HCT116 (cell line): ENCODE measurements around the gene PLCL2. TPM values are rescaled to one million over a fixed set of nuclear protein-coding genes. Genes with fewer than 3 reads are reported as not detected.

Source experiments
- ATAC-seq: fragments of 200-7000 bp; cut with Tn5 transposase; 2 replicates; pipeline ENCODE4 v1.9.1; 2020; ENCODE audit warnings: mild to moderate bottlenecking, moderate library complexity
- BruUV-seq: library from RNA; stranded (reverse); fragments of 400-500 nt; replicated peaks from 2 replicates; lab custom pipeline; 2021; lab: Mats Ljungman, UMichigan
- CTCF ChIA-PET: fragments of 300-600 bp; sonication (Branson Sonifier 250); formaldehyde crosslinking; loops from one replicate; lab custom pipeline; 2021; ENCODE audit warnings: antibody characterized with exemption; lab: Charles Lee
- POLR2A ChIA-PET: fragments of 300-600, 350-600 bp; sonication (Branson Sonifier 250); formaldehyde crosslinking; loops from one replicate; lab custom pipeline; 2021; ENCODE audit warnings: antibody characterized with exemption; lab: Charles Lee
- RAD21 ChIA-PET, 2 experiments: fragments of 300-600 bp; sonication (Branson Sonifier 250); formaldehyde crosslinking; loops; one replicate each; lab custom pipeline; 2023; ENCODE audit warnings: low total read pairs in 2 of 2; ENCODE audit not compliant: uncharacterized antibody in 2 of 2, unreplicated experiment in 2 of 2, low non-redundant PET in 1 of 2; lab: Charles Lee
- DNase-seq: peaks from one replicate; pipeline ENCODE4 v3.0.0-alpha.2; 2010; ENCODE audit warnings: low read depth, low spot score
- H2AFZ ChIP-seq: fragments of 200-600 bp; shearing (Covaris generic), sonication (generic); 2 replicates; pipeline ENCODE4 v1.6.1; 2017; ENCODE audit warnings: low read depth, mixed run types, mixed read lengths, antibody characterized with exemption, low read length; ENCODE audit not compliant: poor library complexity, severe bottlenecking
- H3K27ac ChIP-seq: 2 replicates; pipeline ENCODE4 v1.5.1; 2012; ENCODE audit warnings: low read depth, low read length
- H3K27me3 ChIP-seq: fragments of 200-600 bp; sonication (generic); 2 replicates; pipeline ENCODE4 v1.6.1; 2016; ENCODE audit warnings: mixed run types, low read length, mixed read lengths; ENCODE audit not compliant: insufficient read depth
- H3K36me3 ChIP-seq, 2 experiments: fragments of 200-500 bp in 1 of 2; fragments of 200-600 bp in 1 of 2; sonication (Bioruptor generic) in 1 of 2; sonication (generic) in 1 of 2; 2 replicates each; pipeline versions ENCODE4 v1.5.1 to v1.6.1; 2014 to 2016; ENCODE audit warnings: low read length in 2 of 2, inconsistent platforms in 1 of 2, mixed read lengths in 1 of 2, mixed run types in 1 of 2; ENCODE audit not compliant: insufficient read depth in 2 of 2, control insufficient read depth in 1 of 2
- H3K4me1 ChIP-seq, 2 experiments: fragments of 200-600 bp in 1 of 2; sonication (generic) in 1 of 2; 2 replicates each; pipeline versions ENCODE4 v1.5.1 to v1.6.1; 2012 to 2017; ENCODE audit warnings: low read length in 2 of 2, inconsistent platforms in 1 of 2, mild to moderate bottlenecking in 1 of 2, mixed read lengths in 1 of 2, mixed run types in 1 of 2, moderate library complexity in 1 of 2; ENCODE audit not compliant: insufficient read depth in 2 of 2, control insufficient read depth in 1 of 2
- H3K4me2 ChIP-seq: fragments of 200-600 bp; sonication (generic); 2 replicates; pipeline ENCODE4 v1.6.1; 2017; ENCODE audit warnings: mixed run types, low read length, mixed read lengths
- H3K4me3 ChIP-seq, 2 experiments: fragments of 200-600 bp in 1 of 2; sonication (generic) in 1 of 2; replicated peaks in 1 of 2; 2 replicates each; pipeline ENCODE4 v1.5.1; 2011 to 2016; ENCODE audit warnings: low read length in 2 of 2, control low read depth in 1 of 2, low read depth in 1 of 2, mild to moderate bottlenecking in 1 of 2, mixed read lengths in 1 of 2, mixed run types in 1 of 2
- H3K79me2 ChIP-seq: fragments of 200-600 bp; sonication (generic); 2 replicates; pipeline ENCODE4 v1.6.1; 2017; ENCODE audit warnings: mild to moderate bottlenecking, mixed run types, low read length, moderate library complexity, mixed read lengths; ENCODE audit not compliant: insufficient read depth
- H3K9ac ChIP-seq: fragments of 200-600 bp; sonication (generic); 2 replicates; pipeline ENCODE4 v1.6.1; 2016; ENCODE audit warnings: low read length, mixed read lengths
- H3K9me2 ChIP-seq: fragments of 200-600 bp; sonication (generic), shearing (Covaris generic); 2 replicates; pipeline ENCODE4 v1.6.1; 2017; ENCODE audit warnings: mixed run types, mild to moderate bottlenecking, moderate library complexity; ENCODE audit not compliant: insufficient read depth
- H3K9me3 ChIP-seq, 2 experiments: fragments of 200-500 bp in 1 of 2; fragments of 200-600 bp in 1 of 2; sonication (Bioruptor generic) in 1 of 2; sonication (generic) in 1 of 2; 2 replicates each; pipeline ENCODE4 v1.6.1; 2014 to 2017; ENCODE audit warnings: low read length in 2 of 2, mixed read lengths in 2 of 2, inconsistent platforms in 1 of 2, low read depth in 1 of 2, mild to moderate bottlenecking in 1 of 2, mixed run types in 1 of 2, moderate library complexity in 1 of 2; ENCODE audit not compliant: control insufficient read depth in 1 of 2, insufficient read depth in 1 of 2
- H4K20me1 ChIP-seq: fragments of 200-600 bp; sonication (generic), shearing (Covaris generic); 2 replicates; pipeline ENCODE4 v1.6.1; 2017; ENCODE audit warnings: mixed run types, mild to moderate bottlenecking, moderate library complexity; ENCODE audit not compliant: insufficient read depth
- CBX3 ChIP-seq: IDR thresholded peaks from 2 replicates; pipeline ENCODE4 v1.6.1; 2012; ENCODE audit warnings: low read depth
- EGR1 ChIP-seq: IDR thresholded peaks from 2 replicates; pipeline ENCODE4 v1.6.1; 2012; ENCODE audit warnings: low read depth
- JUND ChIP-seq: IDR thresholded peaks from 2 replicates; pipeline ENCODE4 v1.6.1; 2012
- SP1 ChIP-seq: IDR thresholded peaks from 2 replicates; pipeline ENCODE4 v1.6.1; 2012; ENCODE audit warnings: low read depth
- ZNF274 ChIP-seq: fragments of 200-500 bp; sonication (Bioruptor generic); IDR thresholded peaks from 2 replicates; pipeline ENCODE4 v1.6.1; 2014; ENCODE audit warnings: mild to moderate bottlenecking, low read depth, low read length, inconsistent platforms
- intact Hi-C: fragments of 100-400 bp; cut with micrococcal nuclease; formaldehyde crosslinking; loops from 2 replicates; pipeline ENCODE4 v1.10.0; 2022
- total RNA-seq: library from RNA; stranded (reverse); gene quantifications from one replicate; pipeline ENCODE4 v1.2.1, GENCODE V29; 2021; ENCODE audit not compliant: unreplicated experiment

The PLCL2 gene
- total RNA-seq, 1 experiment from 2014 or later, result 2.2 TPM

DNA sequence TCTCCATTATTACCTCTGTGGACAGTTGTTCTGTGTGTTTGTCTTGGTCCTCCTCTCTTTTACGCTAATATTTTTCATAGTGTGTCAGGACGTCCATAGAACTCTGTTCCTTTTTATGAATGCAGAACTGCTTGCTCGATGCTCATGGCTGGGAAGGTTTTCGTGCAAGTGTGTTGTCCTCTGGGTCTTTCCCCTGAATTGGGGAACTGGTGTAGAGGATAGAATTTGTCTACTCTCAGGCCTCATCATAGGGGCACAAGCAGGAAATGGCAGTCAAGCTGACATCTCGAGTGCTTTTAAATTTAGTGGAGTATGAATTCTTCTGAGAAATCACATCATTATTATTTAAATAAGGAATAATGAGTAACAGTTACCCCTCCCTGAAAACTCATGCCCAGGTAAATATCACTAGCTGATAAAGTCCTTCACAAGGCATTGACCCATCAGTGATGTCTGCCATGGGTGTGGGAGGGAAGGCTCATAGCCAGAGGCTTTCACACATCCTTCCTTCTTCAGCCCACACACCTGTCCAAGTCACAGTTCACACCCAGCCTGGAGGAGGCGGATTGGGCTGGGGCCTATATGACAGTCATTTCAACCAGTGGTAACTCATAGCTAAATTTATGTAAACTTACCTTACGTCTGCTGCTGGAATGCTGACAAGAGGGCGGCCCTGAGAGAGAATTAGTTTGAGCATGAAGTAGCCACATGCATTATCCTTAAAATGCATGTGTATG lies 226.1 kb downstream of the PLCL2 start:
- RAD21 ChIA-PET, result no interaction called here
- Histone ChIP-seq H3K27me3 (no peaks in the 10 kb centered on the region), H3K9ac (no peak overlapping the region), H3K36me3 (no peaks in the 10 kb centered on the region), H3K9me2 (0 out of 2 replicates have a peak, but pooled peaks cover 3% of the 10 kb centered on the region), H3K27ac (no peak overlapping the region), H3K4me3 (no peak overlapping the region), H3K4me2 (no peak overlapping the region), H2AFZ (no peak overlapping the region), H4K20me1 (no peaks in the 10 kb centered on the region), H3K4me1 (no peaks in the 10 kb centered on the region), H3K79me2 (no peaks in the 10 kb centered on the region), H3K9me3 (no peaks in the 10 kb centered on the region)
- intact Hi-C loops, result no loop called here
- TF ChIP-seq ZNF274 (no peak), CBX3 (no peak)
- ATAC-seq (no peak), DNase-seq (no peak)
- no TSS peak for BruUV-seq
- CTCF ChIA-PET, result no interaction called here
- POLR2A ChIA-PET, result no interaction called here

DNA sequence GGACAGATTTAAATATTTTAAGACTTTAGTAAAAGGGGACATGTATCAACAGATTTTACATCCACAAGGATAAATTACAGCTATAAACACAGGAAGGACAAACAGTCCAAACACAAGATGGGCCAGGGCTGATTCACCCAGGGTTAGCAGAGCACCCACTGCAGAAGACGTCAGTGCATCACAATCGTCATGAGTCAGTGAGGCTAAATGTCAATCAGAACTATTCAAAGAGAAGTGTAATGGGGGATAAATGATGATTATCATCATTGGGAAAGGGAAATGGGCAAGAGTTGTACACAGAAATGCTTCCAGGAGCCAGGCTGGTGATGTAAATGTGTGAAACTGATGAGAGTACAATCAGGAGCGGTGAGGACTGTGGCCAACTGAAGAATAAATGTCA lies 226.8 kb downstream of the PLCL2 start:
- 0 out of 2 replicates have a peak, but pooled peaks have one; percentile 14 for ATAC-seq
- no peak for DNase-seq
- no TSS peak for BruUV-seq
- POLR2A ChIA-PET, result no interaction called here
- Histone ChIP-seq H3K4me1 (no peaks in the 10 kb centered on the region), H3K27me3 (no peaks in the 10 kb centered on the region), H3K9me3 (no peaks in the 10 kb centered on the region), H4K20me1 (no peaks in the 10 kb centered on the region), H3K27ac (no peak overlapping the region), H3K79me2 (no peaks in the 10 kb centered on the region), H2AFZ (no peak overlapping the region), H3K36me3 (no peaks in the 10 kb centered on the region), H3K9me2 (0 out of 2 replicates have a peak, but pooled peaks cover 3% of the 10 kb centered on the region), H3K4me2 (no peak overlapping the region), H3K4me3 (no peak overlapping the region), H3K9ac (no peak overlapping the region)
- TF ChIP-seq EGR1 (no peak), ZNF274 (no peak), JUND (no peak), SP1 (no peak)
- intact Hi-C loops, result no loop called here
- CTCF ChIA-PET, result no interaction called here
- RAD21 ChIA-PET, result no interaction called here
